ENCODE results near the gene MARCO.

MARCO gene

GRCh38 chr2:118906186-118906585 is 35.8 kb upstream of the MARCO start:
- Histone ChIP-seq H3K4me1 (ENCODE audit: control extremely low read depth in 1 of 4, control insufficient read depth in 4 of 4, insufficient read depth in 4 of 4, low read length in 3 of 4) (peaks cover 0 to 15% (median 13%) of the 10 kb centered on the region in 4 experiments), H3K36me3 (ENCODE audit: control insufficient read depth in 4 of 4, insufficient read depth in 4 of 4, low read length in 3 of 4) (no peaks in the 10 kb centered on the region), H3K27me3 (replicated peaks in 2 of 5; ENCODE audit: control insufficient read depth in 4 of 5, insufficient read depth in 5 of 5, low read length in 4 of 5) (peaks cover 0 to 8% (median 0%) of the 10 kb centered on the region in 5 experiments), H3K9me3 (ENCODE audit: control extremely low read depth in 1 of 5, control insufficient read depth in 4 of 5, insufficient read depth in 2 of 5, low read depth in 1 of 5, low read length in 4 of 5) (peaks cover 0 to 2% (median 0%) of the 10 kb centered on the region in 5 experiments), H3K4me3 (ENCODE audit: control insufficient read depth in 1 of 7, extremely low read depth in 1 of 7, insufficient read depth in 4 of 7, low read depth in 2 of 7, low read length in 6 of 7) (no peak overlapping the region), H3K27ac (ENCODE audit: insufficient read depth in 1 of 2, low read depth in 1 of 2, low read length in 2 of 2, poor library complexity in 1 of 2, severe bottlenecking in 2 of 2) (no peak overlapping the region)
- ChIA-PET POLR2A (no interaction called here), CTCF (no interaction called here)
- DNase-seq: no peak
- WGBS (ENCODE audit: insufficient coverage): 95% methylated on average over 4 of the region's 4 CpGs

GRCh38 chr2:118907759-118908158 is 34.2 kb upstream of the MARCO start:
- Histone ChIP-seq H3K9me3 (ENCODE audit: control extremely low read depth in 1 of 5, control insufficient read depth in 4 of 5, insufficient read depth in 2 of 5, low read depth in 1 of 5, low read length in 4 of 5) (no peaks in the 10 kb centered on the region), H3K27ac (ENCODE audit: insufficient read depth in 1 of 2, low read depth in 1 of 2, low read length in 2 of 2, poor library complexity in 1 of 2, severe bottlenecking in 2 of 2) (no peak overlapping the region), H3K4me1 (ENCODE audit: control extremely low read depth in 1 of 4, control insufficient read depth in 4 of 4, insufficient read depth in 4 of 4, low read length in 3 of 4) (peaks cover 0 to 5% (median 4%) of the 10 kb centered on the region in 4 experiments), H3K4me3 (ENCODE audit: control insufficient read depth in 1 of 7, extremely low read depth in 1 of 7, insufficient read depth in 4 of 7, low read depth in 2 of 7, low read length in 6 of 7) (no peak overlapping the region), H3K36me3 (ENCODE audit: control insufficient read depth in 4 of 4, insufficient read depth in 4 of 4, low read length in 3 of 4) (no peaks in the 10 kb centered on the region), H3K27me3 (replicated peaks in 2 of 5; ENCODE audit: control insufficient read depth in 4 of 5, insufficient read depth in 5 of 5, low read length in 4 of 5) (peaks cover 0 to 8% (median 0%) of the 10 kb centered on the region in 5 experiments)
- DNase-seq: no peak
- ChIA-PET CTCF (interaction anchor here (1.2 to 2.1 kb wide), 2 partner anchors 10 to 32 kb away, joined by 3 to 7 read pairs; no protein-coding TSS in a partner anchor), POLR2A (no interaction called here)
- 83% methylated on average over 4 of the region's 5 CpGs for WGBS (ENCODE audit: insufficient coverage)

GRCh38 chr2:118909191-118909590 is 32.8 kb upstream of the MARCO start:
- Histone ChIP-seq H3K27me3 (replicated peaks in 2 of 5; ENCODE audit: control insufficient read depth in 4 of 5, insufficient read depth in 5 of 5, low read length in 4 of 5) (peaks cover 0 to 8% (median 0%) of the 10 kb centered on the region in 5 experiments), H3K36me3 (ENCODE audit: control insufficient read depth in 4 of 4, insufficient read depth in 4 of 4, low read length in 3 of 4) (no peaks in the 10 kb centered on the region), H3K27ac (ENCODE audit: insufficient read depth in 1 of 2, low read depth in 1 of 2, low read length in 2 of 2, poor library complexity in 1 of 2, severe bottlenecking in 2 of 2) (no peak overlapping the region), H3K4me3 (ENCODE audit: control insufficient read depth in 1 of 7, extremely low read depth in 1 of 7, insufficient read depth in 4 of 7, low read depth in 2 of 7, low read length in 6 of 7) (no peak overlapping the region), H3K4me1 (ENCODE audit: control extremely low read depth in 1 of 4, control insufficient read depth in 4 of 4, insufficient read depth in 4 of 4, low read length in 3 of 4) (no peaks in the 10 kb centered on the region), H3K9me3 (ENCODE audit: control extremely low read depth in 1 of 5, control insufficient read depth in 4 of 5, insufficient read depth in 2 of 5, low read depth in 1 of 5, low read length in 4 of 5) (no peaks in the 10 kb centered on the region)
- POLR2A ChIA-PET: no interaction called here
- WGBS (ENCODE audit: insufficient coverage): 100% methylated on average over 2 of the region's 4 CpGs
- DNase-seq: no peak
- CTCF ChIA-PET: interaction anchor here (1.2 to 2.1 kb wide), 2 partner anchors 9 to 31 kb away, joined by 3 to 7 read pairs; no protein-coding TSS in a partner anchor

DNA sequence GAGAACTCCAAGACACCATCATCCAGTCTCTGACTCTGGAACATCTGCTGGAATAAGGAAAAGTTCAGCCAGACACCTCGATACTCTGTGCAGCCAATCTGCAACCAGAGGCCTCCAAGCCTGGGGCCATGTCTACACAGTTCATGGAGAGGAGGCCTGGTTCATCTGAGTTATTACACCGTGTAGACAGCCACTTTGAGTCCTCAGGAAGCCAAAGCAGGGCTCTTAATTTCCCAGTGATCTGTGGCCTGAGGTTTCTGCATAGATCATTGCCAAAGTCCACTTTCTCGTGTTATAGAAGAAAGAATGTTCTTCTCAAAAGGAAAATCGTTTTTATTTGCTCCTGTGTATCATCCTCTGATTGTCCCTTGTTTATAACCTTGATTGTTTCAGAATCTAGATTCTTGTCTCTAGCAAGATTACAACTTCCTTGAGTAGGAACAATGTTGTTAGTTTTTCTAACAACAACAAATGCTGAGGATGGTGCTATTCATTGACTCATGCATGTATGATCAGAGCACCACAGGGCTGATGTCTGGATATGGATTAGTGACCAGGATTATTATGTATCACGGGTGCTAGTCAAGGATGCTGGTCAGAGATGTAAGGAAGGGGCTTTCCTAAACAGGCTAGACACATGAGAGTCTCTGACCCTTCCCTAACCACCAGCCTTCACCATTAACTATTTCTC is 30.7 kb upstream of the MARCO start:
- WGBS (ENCODE audit: insufficient coverage): 69% methylated on average over 3 of the region's 5 CpGs
- DNase-seq: no peak
- CTCF ChIA-PET: interaction anchor here (0.9 kb wide), 1 partner anchor 24 kb away, joined by 3 read pairs; no protein-coding TSS in a partner anchor
- Histone ChIP-seq H3K4me3 (ENCODE audit: control insufficient read depth in 1 of 7, extremely low read depth in 1 of 7, insufficient read depth in 4 of 7, low read depth in 2 of 7, low read length in 6 of 7) (no peak overlapping the region), H3K27me3 (replicated peaks in 2 of 5; ENCODE audit: control insufficient read depth in 4 of 5, insufficient read depth in 5 of 5, low read length in 4 of 5) (peaks cover 0 to 7% (median 0%) of the 10 kb centered on the region in 5 experiments), H3K4me1 (ENCODE audit: control extremely low read depth in 1 of 4, control insufficient read depth in 4 of 4, insufficient read depth in 4 of 4, low read length in 3 of 4) (no peaks in the 10 kb centered on the region), H3K36me3 (ENCODE audit: control insufficient read depth in 4 of 4, insufficient read depth in 4 of 4, low read length in 3 of 4) (no peaks in the 10 kb centered on the region), H3K9me3 (ENCODE audit: control extremely low read depth in 1 of 5, control insufficient read depth in 4 of 5, insufficient read depth in 2 of 5, low read depth in 1 of 5, low read length in 4 of 5) (no peaks in the 10 kb centered on the region), H3K27ac (ENCODE audit: insufficient read depth in 1 of 2, low read depth in 1 of 2, low read length in 2 of 2, poor library complexity in 1 of 2, severe bottlenecking in 2 of 2) (no peak overlapping the region)
- POLR2A ChIA-PET: no interaction called here

DNA sequence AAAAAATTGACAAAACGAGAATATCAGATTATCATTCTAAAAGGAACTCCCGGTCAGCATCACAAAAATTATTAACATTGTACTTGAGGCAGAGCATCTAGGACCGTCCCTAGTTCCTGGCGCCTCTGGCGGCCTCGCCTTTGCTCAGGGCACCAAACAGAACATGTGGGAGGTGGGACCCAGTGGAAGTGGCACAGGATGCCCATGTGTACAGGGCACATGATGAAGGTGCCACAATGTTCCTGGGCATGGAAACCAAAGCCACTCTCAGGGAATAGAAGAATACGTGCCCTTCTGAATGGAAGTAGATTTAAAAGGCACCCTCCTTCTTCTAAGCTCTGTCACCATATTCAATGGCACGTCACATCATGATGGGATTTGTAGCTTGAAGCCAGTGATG is 30.1 kb upstream of the MARCO start:
- no peak overlapping the region for H3K27ac ChIP-seq (ENCODE audit: insufficient read depth in 1 of 2, low read depth in 1 of 2, low read length in 2 of 2, poor library complexity in 1 of 2, severe bottlenecking in 2 of 2)
- no peaks in the 10 kb centered on the region for H3K36me3 ChIP-seq (ENCODE audit: control insufficient read depth in 4 of 4, insufficient read depth in 4 of 4, low read length in 3 of 4)
- CTCF ChIA-PET: no interaction called here
- no peak overlapping the region for H3K4me3 ChIP-seq (ENCODE audit: control insufficient read depth in 1 of 7, extremely low read depth in 1 of 7, insufficient read depth in 4 of 7, low read depth in 2 of 7, low read length in 6 of 7)
- H3K4me1 ChIP-seq (ENCODE audit: control extremely low read depth in 1 of 4, control insufficient read depth in 4 of 4, insufficient read depth in 4 of 4, low read length in 3 of 4): no peaks in the 10 kb centered on the region
- POLR2A ChIA-PET: no interaction called here
- H3K9me3 ChIP-seq (ENCODE audit: control extremely low read depth in 1 of 5, control insufficient read depth in 4 of 5, insufficient read depth in 2 of 5, low read depth in 1 of 5, low read length in 4 of 5): no peaks in the 10 kb centered on the region
- 97% methylated on average over 7 of the region's 8 CpGs for WGBS (ENCODE audit: insufficient coverage)
- DNase-seq: no peak
- peaks cover 0 to 7% (median 0%) of the 10 kb centered on the region in 5 experiments for H3K27me3 ChIP-seq (replicated peaks in 2 of 5; ENCODE audit: control insufficient read depth in 4 of 5, insufficient read depth in 5 of 5, low read length in 4 of 5)

GRCh38 chr2:118913131-118913802 is 28.7 kb upstream of the MARCO start:
- H3K27ac ChIP-seq (ENCODE audit: insufficient read depth in 1 of 2, low read depth in 1 of 2, low read length in 2 of 2, poor library complexity in 1 of 2, severe bottlenecking in 2 of 2): no peak overlapping the region
- H3K9me3 ChIP-seq (ENCODE audit: control extremely low read depth in 1 of 5, control insufficient read depth in 4 of 5, insufficient read depth in 2 of 5, low read depth in 1 of 5, low read length in 4 of 5): no peaks in the 10 kb centered on the region
- ChIA-PET CTCF (interaction anchor here (1.0 to 1.1 kb wide), 2 partner anchors 31 to 32 kb away, joined by 3 read pairs; no protein-coding TSS in a partner anchor), POLR2A (no interaction called here)
- DNase-seq: no peak
- 100% methylated on average over 2 of the region's 3 CpGs for WGBS (ENCODE audit: insufficient coverage)
- peaks cover 0 to 7% (median 0%) of the 10 kb centered on the region in 5 experiments for H3K27me3 ChIP-seq (replicated peaks in 2 of 5; ENCODE audit: control insufficient read depth in 4 of 5, insufficient read depth in 5 of 5, low read length in 4 of 5)
- no peak overlapping the region for H3K4me3 ChIP-seq (ENCODE audit: control insufficient read depth in 1 of 7, extremely low read depth in 1 of 7, insufficient read depth in 4 of 7, low read depth in 2 of 7, low read length in 6 of 7)
- no peaks in the 10 kb centered on the region for H3K36me3 ChIP-seq (ENCODE audit: control insufficient read depth in 4 of 4, insufficient read depth in 4 of 4, low read length in 3 of 4)
- H3K4me1 ChIP-seq (ENCODE audit: control extremely low read depth in 1 of 4, control insufficient read depth in 4 of 4, insufficient read depth in 4 of 4, low read length in 3 of 4): no peaks in the 10 kb centered on the region

Data from common myeloid progenitor, CD34-positive (primary cell).